Measurements from ENCODE around the gene TNFRSF14.

Gene TNFRSF14

GRCh38 chr1:2523891-2524609 is 32.1 kb upstream of the TNFRSF14 start:
- peak; percentile 61 for DNase-seq

GRCh38 chr1:2525572-2525919 is 30.6 kb upstream of the TNFRSF14 start:
- no peak for DNase-seq

- DNase-seq, result peak; percentile 96
Observed at GRCh38 chr1:2525920-2526823, 30.0 kb upstream of the TNFRSF14 start, which contains the start of gene PANK4. Gene PANK4 (minus strand): TSS chr1:2526596. CDS start chr1:2526587, 9 bp downstream.

GRCh38 chr1:2526824-2527555 is 29.2 kb upstream of the TNFRSF14 start:
- peak; percentile 80 for DNase-seq

- DNase-seq, result no peak
Observed at GRCh38 chr1:2527556-2527860, 28.7 kb upstream of the TNFRSF14 start.

- DNase-seq, result no peak
Observed at GRCh38 chr1:2528016-2528415, 28.2 kb upstream of the TNFRSF14 start.

GRCh38 chr1:2528611-2528965 is 27.6 kb upstream of the TNFRSF14 start:
- DNase-seq, result no peak

GRCh38 chr1:2528966-2529783 is 27.0 kb upstream of the TNFRSF14 start:
- peak; percentile 59 for DNase-seq

- DNase-seq, result no peak
Observed at GRCh38 chr1:2529784-2530512, 26.2 kb upstream of the TNFRSF14 start, which contains the start of gene HES5. Gene HES5 (minus strand): TSS chr1:2530263. CDS start chr1:2530164, 99 bp downstream.

- DNase-seq, result no peak
Observed at GRCh38 chr1:2530513-2531361, 25.4 kb upstream of the TNFRSF14 start.

GRCh38 chr1:2532485-2533160 is 23.5 kb upstream of the TNFRSF14 start:
- DNase-seq, result no peak

GRCh38 chr1:2533365-2533764 is 22.8 kb upstream of the TNFRSF14 start:
- no peak for DNase-seq

GRCh38 chr1:2534315-2534686 is 21.9 kb upstream of the TNFRSF14 start:
- no peak for DNase-seq

- no peak for DNase-seq
Observed at GRCh38 chr1:2534687-2535441, 21.3 kb upstream of the TNFRSF14 start.

- no peak for DNase-seq
Observed at GRCh38 chr1:2535455-2535854, 20.7 kb upstream of the TNFRSF14 start.

- DNase-seq, result no peak
Observed at GRCh38 chr1:2535981-2536380, 20.2 kb upstream of the TNFRSF14 start.

- DNase-seq, result no peak
Observed at GRCh38 chr1:2537784-2538115, 18.4 kb upstream of the TNFRSF14 start.

GRCh38 chr1:2538376-2538775 is 17.8 kb upstream of the TNFRSF14 start:
- DNase-seq, result no peak

- DNase-seq, result no peak
Observed at GRCh38 chr1:2538872-2539271, 17.3 kb upstream of the TNFRSF14 start.
